D341Med (cell line): ENCODE results near the gene RBFOX2.

Experiments used
- DNase-seq: peaks from one replicate; pipeline ENCODE4 v3.0.0; 2012; ENCODE audit warnings: low spot score

The RBFOX2 gene

DNA sequence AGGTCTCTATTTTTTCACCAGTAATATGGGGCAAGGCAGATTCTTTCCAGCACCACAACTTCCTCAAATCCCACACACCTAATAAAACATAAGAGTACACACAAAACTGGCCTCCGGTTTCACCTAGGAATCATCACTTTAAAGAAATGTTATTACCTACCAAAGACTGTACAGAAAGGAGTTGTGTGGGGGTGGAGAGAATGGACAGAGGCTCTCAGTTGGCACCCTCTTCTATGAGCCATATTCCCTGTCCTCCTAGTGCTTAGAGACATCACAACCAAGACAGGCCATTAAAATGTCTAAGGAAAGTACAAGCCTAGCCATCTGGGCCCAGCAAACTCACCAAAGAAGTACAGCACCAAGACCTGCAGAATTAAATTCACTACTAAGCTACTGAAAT lies 56.1 kb downstream of the RBFOX2 start:
- no peak for DNase-seq

DNA sequence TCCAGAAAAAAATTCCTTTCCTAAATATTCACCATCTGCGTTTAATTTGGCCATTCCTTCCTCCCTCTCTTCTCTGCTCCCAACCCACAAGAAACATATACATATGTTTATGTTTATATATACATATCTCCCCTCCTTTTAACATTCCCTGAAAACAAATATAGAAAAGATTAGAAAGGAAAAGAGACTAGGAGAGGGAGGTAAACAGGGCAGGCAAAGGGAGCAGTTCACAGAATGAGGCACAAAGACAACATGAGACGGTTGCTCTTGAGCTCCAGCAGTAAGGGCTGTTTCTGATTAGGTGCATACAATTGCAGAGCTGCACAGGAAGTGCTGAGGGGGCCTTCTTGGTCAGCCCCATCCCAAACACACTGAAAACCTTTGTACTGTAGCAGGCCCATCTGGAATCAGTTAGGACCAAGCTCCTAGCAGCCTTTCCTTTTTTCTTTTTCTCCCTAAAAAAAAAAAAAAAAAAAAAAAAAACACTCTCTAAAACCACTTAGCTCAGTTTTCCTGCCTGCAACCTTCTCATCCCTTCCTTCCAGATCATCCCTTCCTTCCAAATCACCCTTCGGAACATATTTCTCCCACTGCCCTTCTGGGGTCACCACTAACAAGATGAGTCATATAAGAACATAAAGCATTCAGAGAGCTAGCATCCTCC lies 57.0 kb downstream of the RBFOX2 start:
- DNase-seq = no peak

DNA sequence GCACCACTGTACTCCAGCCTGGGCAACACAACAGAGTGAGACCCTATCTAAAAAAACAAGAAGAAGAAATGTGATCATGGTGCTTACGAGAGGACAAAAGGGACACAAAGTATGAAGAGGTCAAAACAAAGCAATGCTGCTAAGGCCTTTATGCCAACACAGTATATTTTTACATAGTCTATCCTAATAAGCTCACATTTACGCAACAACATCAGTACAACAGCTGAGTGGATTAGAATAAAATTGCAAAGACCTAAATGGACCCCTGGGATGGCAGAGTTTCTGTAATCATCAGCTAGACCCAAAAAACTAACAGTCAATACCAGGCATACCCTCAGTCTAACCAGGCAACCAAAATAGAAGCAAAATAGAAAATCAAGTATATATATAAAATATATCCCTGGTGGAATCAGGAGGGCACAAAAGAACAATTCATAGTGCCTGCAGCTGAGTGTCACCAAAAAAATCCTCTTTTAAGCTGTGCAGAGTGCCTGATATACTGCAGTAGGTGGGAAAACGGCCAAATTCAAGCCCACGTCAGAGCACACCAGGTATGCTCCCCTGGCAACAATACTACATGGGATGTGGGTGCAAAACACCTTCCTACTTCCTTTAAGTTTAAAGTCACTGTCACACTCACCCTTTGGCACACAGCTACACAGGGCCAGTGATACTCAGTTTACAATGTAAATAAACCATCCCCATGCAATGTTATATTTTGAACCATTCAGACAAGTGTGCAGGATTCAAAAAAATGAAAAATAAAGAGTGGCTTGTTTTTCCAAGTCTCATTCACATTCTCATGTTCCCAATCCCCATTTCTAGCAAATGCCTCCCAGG lies 57.8 kb downstream of the RBFOX2 start:
- DNase-seq = no peak

DNA sequence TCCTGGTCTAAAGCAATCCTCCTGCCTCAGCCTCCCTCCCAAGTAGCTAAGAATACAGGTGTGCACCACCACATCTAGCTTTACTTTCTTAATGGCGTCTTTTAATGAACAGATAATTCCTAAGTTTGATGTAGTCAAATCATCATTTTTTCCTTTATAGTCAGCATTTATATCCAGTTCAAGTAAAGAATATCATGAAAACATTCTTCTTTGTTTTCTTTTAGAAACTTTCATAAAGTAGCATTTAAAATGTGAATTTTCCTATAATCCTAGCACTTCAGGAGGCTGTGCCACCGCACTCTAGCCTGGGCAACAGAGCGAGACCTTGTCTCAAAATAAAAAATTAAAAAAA lies 61.6 kb downstream of the RBFOX2 start:
- DNase-seq = no peak

DNA sequence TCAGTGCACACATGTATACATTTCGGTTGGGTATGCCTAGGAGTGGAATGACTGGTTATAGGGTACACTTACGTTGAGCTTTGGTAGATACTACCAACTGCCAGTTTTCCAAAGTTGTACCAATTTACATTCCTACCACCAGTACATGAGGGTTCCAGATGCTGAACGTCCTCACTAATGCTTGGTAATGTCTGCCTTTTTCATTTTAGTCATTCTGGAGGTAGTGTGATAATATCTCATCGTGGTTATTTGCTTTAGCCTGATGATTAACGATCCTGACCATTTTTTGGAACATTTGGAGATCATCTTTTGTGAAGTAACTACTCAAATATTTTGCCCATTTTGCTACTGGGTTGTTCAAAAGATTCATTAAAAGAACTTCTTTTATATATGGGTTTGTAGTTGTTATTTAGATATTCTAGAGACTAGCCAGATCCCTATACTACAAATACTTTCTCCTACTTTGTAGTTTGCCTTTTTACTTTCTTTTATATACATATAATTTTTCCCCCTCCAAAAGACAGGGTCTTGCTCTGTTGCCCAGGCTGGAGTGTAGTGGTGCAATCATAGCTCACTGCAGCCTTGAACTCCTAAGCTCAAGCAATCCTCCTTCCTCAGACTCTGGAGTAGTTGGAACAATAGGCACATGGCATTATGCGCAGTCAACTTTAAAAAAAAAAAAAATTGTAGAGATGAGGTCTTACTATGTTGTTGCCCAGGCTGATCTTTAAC lies 62.1 kb downstream of the RBFOX2 start:
- no peak for DNase-seq

DNA sequence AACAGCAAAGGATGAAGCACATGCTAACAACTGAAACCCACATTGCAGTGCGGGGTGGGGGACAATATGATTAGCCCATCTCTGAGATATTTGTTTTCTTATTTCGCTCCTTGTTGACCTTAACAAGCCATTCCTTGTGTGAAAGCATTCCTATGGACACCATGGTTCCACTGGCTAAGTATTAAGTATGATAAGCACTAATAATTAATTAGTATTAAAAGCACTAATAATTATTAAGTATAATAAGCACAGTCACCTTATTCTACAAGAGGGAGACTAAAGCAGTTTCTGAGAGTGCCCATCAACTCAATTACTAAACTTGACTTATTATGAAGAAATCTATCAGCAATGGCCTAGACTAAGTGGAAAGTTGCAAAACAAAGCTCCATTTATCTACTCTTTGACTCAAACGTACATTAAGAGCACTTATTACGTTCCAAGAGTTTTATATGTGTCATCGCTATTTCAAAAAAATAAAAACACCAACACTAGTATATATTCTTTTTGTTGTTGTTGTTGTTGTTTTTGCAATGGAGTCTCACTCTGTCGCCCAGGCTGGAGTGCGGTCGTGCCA lies 65.3 kb downstream of the RBFOX2 start:
- DNase-seq = no peak

DNA sequence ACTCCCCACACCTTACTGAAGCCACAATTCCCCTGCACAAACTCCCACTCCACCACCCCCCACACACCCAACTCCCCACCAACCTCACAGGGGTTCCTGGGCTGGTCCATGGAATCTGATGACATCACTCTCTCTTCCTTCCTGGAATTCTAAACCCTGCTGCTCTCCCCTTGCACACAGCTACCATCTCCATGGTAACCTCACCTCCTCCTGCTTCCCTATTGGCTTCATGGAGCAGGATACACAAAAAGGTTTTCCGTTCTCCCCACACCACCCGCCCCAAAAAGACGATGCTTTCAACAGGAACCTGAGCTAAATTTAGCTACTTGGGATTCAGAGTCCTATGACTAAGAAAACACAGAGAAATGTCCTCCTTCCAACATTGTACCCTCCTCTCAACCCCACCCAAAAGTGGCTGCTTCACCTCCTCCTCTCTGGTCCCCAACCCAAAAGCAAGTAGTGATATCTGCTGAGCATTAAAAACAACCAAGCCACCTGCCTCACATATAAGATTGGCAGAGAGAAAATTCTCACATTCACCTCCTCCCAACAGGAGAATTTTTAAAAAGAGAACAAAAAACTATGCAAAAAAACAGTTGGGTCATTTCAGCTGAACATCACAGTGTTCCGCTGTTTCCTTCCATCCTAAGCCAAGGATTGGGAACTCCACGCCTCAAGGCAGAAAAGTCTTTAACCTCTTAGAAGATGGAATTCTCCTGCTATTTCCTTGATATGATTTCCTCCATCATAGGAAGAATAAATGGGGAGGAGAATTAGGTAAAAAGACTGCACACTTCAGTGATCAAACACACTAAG lies 66.9 kb downstream of the RBFOX2 start:
- DNase-seq = peak; percentile 31

DNA sequence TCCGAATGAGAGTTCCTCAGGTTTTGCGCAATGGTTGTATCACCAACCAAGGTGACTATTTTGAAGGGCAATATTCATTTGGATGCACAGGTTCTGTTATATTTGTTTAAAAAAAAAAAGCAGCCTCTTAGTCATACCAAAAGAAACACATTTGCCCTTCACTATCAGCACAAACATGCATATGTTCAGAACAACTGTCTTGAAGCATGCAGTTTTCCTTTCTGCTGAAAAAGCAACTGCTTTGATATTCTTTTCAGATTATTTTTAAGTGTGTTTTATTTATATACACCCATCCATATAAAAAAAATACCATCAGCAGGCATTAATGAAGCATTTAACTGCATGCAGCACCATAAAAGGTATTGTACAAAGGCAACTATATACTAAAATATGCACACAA lies 67.8 kb downstream of the RBFOX2 start:
- DNase-seq = no peak

DNA sequence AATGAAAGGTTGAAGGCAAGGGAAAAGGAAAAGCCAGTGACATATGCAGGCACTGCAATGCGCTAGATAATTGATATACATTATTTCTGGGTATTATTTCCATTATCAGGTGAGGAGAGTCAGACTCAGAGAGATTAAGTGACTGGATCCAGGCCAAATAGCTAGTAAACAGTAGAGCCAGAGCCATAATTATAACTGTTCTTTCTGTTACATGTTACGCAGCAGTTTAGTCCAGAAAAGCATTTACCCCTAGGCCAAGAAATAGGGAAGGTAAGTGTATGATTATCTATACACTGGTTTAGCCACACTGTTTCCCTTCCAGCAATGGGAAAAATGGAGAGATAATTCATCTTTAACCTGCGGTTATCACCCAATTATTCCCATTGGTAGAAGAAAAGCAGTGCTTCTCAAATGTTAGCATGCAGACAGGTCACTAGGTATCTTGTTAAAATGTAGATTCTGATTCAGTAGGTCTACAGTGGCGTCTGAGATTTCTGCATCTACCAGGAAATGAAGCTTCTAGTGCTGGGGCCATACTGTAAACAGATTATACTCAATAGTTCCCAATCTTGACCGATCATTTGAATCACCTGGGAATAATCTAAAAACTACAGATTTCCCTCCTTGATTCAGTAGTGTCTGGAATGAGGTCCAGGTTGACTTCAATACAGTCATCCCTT lies 69.4 kb downstream of the RBFOX2 start:
- DNase-seq = no peak

DNA sequence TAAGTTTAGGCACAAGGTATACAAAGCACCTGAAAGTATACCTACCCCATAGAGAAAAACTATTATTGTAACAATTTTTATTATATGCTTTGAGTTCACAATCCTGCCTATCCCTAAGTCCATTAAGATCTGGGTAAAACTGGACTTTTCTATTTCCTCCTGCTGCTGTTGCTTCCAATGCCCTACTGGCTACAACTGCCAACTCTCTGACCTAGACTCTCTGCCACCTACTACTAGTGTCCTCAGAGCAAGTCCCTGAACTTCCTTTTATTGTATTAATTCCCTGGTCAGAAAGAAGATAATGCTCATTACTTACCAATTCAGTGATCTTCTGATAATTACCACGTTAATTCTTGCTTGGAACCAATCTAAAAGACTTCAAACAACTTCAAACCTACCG lies 70.3 kb downstream of the RBFOX2 start:
- DNase-seq = no peak

DNA sequence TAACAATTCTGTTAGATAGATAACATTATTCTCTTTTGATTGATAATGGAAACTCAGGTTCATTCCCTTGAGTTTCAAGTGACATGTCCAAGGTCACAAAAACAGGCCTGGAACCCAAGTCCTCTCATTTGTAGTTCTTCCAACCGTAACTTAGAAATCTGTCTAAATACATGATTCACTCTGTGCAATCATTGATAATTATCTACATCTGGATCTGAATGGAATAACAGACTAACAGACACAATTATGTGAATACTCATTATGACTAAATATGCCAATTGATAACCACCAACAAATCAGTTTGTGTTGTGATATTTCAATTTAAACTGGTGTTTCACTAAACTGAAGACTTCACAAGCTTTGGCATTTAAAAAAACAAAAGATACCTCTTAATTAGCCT lies 71.0 kb downstream of the RBFOX2 start:
- no peak for DNase-seq

DNA sequence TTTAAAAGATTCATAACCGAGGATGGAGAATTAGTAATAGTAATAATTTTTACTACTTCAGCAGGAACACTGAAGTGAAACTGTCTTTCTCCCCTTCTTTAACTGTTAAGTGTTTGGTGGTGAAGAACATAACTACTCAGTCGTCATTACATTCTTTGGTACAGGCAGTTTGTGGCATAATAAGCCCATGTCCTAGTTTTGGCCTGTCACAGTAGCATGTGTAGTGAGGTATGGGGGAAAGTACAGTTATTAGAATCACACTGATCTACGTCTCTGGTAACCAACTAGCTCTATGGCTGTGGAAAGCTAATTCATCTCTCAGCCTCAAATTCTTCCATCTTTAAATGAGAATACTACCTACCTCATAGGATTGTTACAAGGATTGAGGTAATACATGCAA lies 71.8 kb downstream of the RBFOX2 start:
- no peak for DNase-seq

DNA sequence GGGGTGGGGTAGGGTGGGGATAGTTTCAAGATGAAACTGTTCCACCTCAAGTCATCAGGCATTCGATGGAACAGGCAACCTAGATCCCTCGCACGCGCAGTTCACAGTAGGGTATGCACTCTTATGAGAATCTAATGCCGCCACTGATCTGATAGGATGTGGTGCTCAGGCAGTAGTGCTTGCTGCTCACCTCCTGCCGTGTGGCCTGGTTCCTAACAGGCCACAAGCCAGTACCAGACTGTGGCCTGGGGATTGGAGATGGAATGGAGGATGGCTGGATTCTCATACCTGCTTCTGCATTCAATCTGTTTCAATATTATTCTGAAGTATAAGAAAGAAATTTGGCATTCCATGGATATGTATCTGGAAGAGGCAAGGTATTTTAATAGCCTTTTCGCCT lies 73.1 kb downstream of the RBFOX2 start:
- no peak for DNase-seq

DNA sequence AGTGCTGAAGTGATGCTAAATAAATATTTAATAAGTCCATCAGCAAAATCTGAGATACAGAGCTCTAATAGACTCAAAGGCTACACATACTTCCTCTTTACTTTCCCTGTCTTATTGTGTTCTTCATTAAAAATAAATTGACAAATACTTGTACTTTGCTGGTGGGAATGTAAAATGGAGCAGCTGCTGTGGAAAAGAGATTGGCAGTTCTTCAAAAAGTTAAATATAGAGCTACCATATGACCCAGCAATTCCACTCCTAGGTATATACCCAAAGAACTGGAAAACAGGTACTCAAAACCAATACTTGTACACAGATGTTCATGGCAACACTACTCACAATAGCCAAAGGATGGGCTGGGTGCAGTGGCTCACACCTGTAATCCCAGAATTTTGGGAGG lies 76.0 kb downstream of the RBFOX2 start:
- no peak for DNase-seq

DNA sequence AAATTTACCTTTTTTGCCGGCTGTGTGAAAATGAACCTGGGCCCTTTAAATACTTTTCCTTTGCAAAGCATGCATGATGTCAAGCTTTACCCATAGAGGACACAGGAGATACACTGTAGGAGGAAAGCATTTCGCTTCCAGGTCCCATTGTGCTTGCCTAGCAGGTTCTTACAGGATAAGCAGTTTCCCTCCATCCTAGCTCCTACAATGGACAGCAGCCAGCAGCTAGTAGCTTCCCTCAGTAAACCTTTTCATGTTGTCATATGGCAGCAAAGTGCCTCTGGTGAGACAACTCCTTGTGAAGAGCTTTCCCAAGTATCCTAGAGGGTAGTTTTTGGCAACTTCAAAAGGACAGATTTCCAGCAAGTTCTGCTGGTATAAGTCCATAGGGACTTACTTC lies 78.4 kb downstream of the RBFOX2 start:
- no peak for DNase-seq

DNA sequence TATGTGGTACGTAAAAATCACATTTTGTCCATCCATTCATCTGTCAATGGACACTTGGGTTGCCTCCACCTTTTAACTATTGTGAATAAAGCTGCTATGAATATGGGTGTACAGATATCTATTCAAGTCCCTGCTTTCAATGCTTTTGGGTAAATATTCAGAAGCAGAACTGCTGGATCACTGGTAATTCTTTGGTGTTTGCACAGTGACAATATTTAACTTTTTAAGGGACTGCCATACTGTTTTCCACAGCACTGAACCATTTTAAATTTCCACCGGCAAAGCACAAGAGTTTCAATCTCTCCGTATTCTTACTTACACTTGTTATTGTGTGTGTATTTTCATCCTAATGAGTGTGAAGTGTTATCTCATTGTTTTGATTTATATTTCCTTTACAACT lies 79.4 kb downstream of the RBFOX2 start:
- no peak for DNase-seq

DNA sequence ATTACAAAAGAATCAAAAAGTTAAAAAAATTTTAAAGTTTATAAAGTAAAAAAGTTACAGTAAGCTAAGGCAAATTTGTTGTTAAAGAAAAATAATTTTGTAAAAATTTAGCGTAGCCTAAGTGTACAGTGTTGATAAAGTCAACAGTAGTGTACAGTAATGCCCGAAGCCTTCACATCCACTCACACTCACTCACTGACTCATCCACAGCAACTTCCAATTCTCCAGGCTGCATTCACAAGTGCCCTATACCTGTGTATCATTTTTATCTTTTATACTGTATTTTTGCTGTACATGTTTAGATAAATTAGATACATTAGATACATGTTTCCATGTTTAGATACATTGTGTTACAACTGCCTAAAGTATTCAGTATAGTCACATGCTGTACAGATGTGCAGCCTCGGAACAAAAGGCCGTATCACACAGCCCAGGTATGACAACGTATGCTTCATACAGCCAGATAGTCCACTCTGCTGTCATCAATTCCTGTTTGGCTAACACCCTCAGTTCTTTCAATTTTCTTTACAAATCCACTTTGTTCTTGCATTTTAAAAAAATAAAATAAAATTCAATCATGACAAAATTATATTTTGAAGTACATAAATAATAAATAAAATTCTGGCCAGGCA lies 80.7 kb downstream of the RBFOX2 start:
- no peak for DNase-seq

DNA sequence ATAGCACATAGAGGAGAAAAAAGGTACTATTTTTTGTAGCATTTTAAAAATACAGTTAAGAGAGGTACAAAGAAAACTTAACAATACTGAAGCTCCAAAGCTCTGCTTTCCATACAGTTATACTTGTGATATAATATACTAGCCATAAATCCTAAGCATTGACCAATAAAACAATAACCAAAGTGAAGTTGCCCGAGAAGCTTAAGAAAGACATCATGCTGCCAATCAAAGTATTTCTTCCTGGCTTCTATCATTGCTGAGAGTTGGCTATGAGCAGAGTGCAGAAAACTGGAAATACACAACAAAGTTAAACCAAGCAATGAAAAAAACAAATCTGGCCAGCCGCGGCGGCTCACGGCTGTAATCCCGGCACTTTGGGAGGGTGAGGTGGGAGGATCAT lies 84.2 kb downstream of the RBFOX2 start:
- no peak for DNase-seq

DNA sequence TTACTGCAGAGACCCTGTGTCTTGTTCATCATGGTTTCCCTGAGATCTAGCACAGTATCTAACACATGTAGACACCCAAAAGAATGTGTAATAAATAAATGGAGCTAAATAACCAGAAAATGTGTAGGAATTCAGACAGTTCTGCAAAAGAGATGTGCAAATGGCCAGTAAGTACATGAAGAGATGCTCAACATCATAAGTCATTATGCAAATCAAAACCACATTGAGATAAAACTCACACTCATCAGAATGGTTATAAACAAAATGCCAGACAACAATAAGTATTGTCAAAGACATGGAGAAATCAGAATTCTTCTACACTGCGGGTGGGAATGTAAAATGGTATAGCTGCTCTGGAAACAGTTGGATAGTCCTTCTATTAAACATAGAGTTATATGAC lies 88.5 kb downstream of the RBFOX2 start:
- DNase-seq = no peak

DNA sequence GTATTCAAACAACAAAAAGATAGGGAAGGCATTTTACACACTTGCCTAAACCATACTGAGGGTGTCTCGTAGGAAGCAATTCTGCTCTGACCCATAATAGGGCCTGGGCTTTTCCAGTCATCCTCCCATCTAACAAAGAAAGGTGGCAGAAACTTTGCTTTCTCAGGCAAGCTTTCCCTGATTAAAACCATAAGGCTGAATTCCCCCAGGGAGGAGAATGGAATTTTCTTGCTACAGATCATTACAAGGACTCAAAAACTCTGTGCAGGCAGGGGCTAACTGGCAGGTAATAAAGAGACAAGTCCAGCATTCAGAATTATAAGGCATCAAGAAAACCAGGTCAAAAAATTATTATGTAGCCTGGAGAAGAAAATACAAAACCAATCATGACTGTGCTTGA lies 90.4 kb downstream of the RBFOX2 start:
- no peak for DNase-seq

DNA sequence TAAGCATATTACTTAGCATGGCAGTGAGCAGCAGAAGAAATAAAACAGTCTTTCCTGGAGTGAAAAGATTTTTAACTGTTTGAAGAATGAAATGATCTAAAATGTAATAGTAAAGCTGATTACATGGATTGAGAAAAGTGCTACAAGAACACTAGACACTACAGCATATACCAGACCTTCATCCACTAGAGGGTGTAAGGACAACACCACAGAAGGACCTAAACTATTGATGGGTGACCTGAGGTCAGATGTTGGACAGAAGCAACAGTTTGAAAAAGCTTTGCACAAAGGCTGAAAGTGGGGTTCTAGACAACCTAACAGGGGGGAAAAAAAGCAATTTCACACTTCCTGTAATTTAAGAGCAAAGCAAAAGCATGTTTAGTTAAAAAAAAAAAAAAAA lies 97.7 kb downstream of the RBFOX2 start:
- peak; percentile 55 for DNase-seq
